CD8-positive, alpha-beta memory T cell (primary cell): ENCODE measurements around the gene BCL7B. TPM values are rescaled to one million over a fixed set of nuclear protein-coding genes. Genes with fewer than 3 reads are reported as not detected.

Experiments
- CTCF ChIA-PET: fragments of 350-600 bp; sonication (Branson Sonifier 250); formaldehyde crosslinking; loops from one replicate; lab custom pipeline; 2021; ENCODE audit warnings: antibody characterized with exemption; lab: Charles Lee
- POLR2A ChIA-PET: fragments of 350-600 bp; sonication (Branson Sonifier 250); formaldehyde crosslinking; loops from one replicate; lab custom pipeline; 2021; ENCODE audit warnings: antibody characterized with exemption; lab: Charles Lee
- DNase-seq, 5 donors: peaks; one replicate each; pipeline versions ENCODE4 v3.0.0 to v3.0.0-alpha.2; 2020 to 2022; ENCODE audit warnings: mixed read lengths in 1 of 5
- H3K27ac ChIP-seq: one replicate; pipeline ENCODE4 v1.7.0; 2013; ENCODE audit warnings: low read depth, mild to moderate bottlenecking, low read length, moderate library complexity
- H3K27me3 ChIP-seq: 2 replicates; pipeline ENCODE4 v1.7.0; 2013; ENCODE audit warnings: low read length, mild to moderate bottlenecking; ENCODE audit not compliant: insufficient read depth, poor library complexity, severe bottlenecking
- H3K36me3 ChIP-seq: 2 replicates; pipeline ENCODE4 v1.7.0; 2013; ENCODE audit warnings: mild to moderate bottlenecking, low read length, moderate library complexity; ENCODE audit not compliant: insufficient read depth
- H3K4me1 ChIP-seq: 2 replicates; pipeline ENCODE4 v1.7.0; 2013; ENCODE audit warnings: mild to moderate bottlenecking, low read length, moderate library complexity; ENCODE audit not compliant: insufficient read depth
- H3K4me3 ChIP-seq: 2 replicates; pipeline ENCODE4 v1.7.0; 2013; ENCODE audit warnings: mild to moderate bottlenecking, low read length
- H3K9me3 ChIP-seq: 2 replicates; pipeline ENCODE4 v1.7.0; 2013; ENCODE audit warnings: mild to moderate bottlenecking, low read length
- H3K27ac Mint-ChIP-seq, 8 donors: one replicate each; pipeline ENCODE4 v1.8.0; 2020 to 2021; ENCODE audit warnings: mixed read lengths in 8 of 8, mild to moderate bottlenecking in 6 of 8, inconsistent platforms in 3 of 8, moderate library complexity in 3 of 8
- H3K27me3 Mint-ChIP-seq, 2 donors: one replicate each; pipeline ENCODE4 v1.8.0; 2020 to 2021; ENCODE audit warnings: mixed read lengths in 2 of 2, mild to moderate bottlenecking in 1 of 2, moderate library complexity in 1 of 2
- H3K36me3 Mint-ChIP-seq, 3 donors: one replicate each; pipeline ENCODE4 v1.8.0; 2020 to 2021; ENCODE audit warnings: mixed read lengths in 3 of 3, inconsistent platforms in 1 of 3, mild to moderate bottlenecking in 1 of 3
- H3K4me1 Mint-ChIP-seq, 3 donors: one replicate each; pipeline ENCODE4 v1.8.0; 2020 to 2021; ENCODE audit warnings: mixed read lengths in 3 of 3, inconsistent platforms in 1 of 3, mild to moderate bottlenecking in 1 of 3
- H3K4me3 Mint-ChIP-seq, 7 donors: one replicate each; pipeline ENCODE4 v1.8.0; 2020 to 2021; ENCODE audit warnings: mixed read lengths in 7 of 7, mild to moderate bottlenecking in 6 of 7, moderate library complexity in 4 of 7, inconsistent platforms in 2 of 7
- H3K9me3 Mint-ChIP-seq, 5 donors: one replicate each; pipeline ENCODE4 v1.8.0; 2020 to 2022; ENCODE audit warnings: mixed read lengths in 5 of 5, mild to moderate bottlenecking in 3 of 5, moderate library complexity in 2 of 5, inconsistent platforms in 1 of 5
- polyA plus RNA-seq: library from polyadenylated mRNA; unstranded; fragments of 300-500 nt; fragmentation: Illumina TruSeq; gene quantifications from one replicate; pipeline ENCODE4 v1.2.3, GENCODE V29; 2021
- total RNA-seq, 2 experiments: library from RNA; stranded (reverse); gene quantifications; one replicate each; pipeline ENCODE4 v1.2.3, GENCODE V29; 2021

The BCL7B gene
- total and polyA plus RNA-seq, 3 experiments from 2014 or later = 68.9 to 101 (median 72.6) TPM

GRCh38 chr7:73519867-73520672, 37.4 kb downstream of the BCL7B start:
- H3K27ac Mint-ChIP-seq = peak overlapping the region; percentile 92 to 98 (median 95)

GRCh38 chr7:73518470-73518869, 39.0 kb downstream of the BCL7B start:
- H3K27ac Mint-ChIP-seq = peak overlapping the region in 7 of 8 donors; percentile 51 to 97 (median 92)
- H3K27me3 Mint-ChIP-seq = peaks cover 0 to 2% of the 10 kb centered on the region in 2 donors
- ChIA-PET CTCF (interaction anchor here (0.7 to 1.9 kb wide), 2 partner anchors 61 to 67 kb away, joined by 3 to 6 read pairs; no protein-coding TSS in a partner anchor), POLR2A (interaction anchor here (0.6 kb wide), 1 partner anchor 60 kb away, joined by 8 read pairs; the partner anchor contains the start of gene TBL2)
- Histone ChIP-seq H3K9me3 (no peaks in the 10 kb centered on the region), H3K4me1 (peaks cover 34% of the 10 kb centered on the region), H3K27me3 (no peaks in the 10 kb centered on the region), H3K36me3 (peaks cover 3% of the 10 kb centered on the region), H3K4me3 (no peak overlapping the region), H3K27ac (no peak overlapping the region)
- H3K9me3 Mint-ChIP-seq = no peaks in the 10 kb centered on the region
- DNase-seq = no peak
- H3K4me3 Mint-ChIP-seq = peak overlapping the region in 6 of 7 donors; percentile 86 to 99 (median 94)
- H3K4me1 Mint-ChIP-seq = peaks cover 54 to 66% (median 60%) of the 10 kb centered on the region in 3 donors
- H3K36me3 Mint-ChIP-seq = peaks cover 3 to 65% (median 8%) of the 10 kb centered on the region in 3 donors

More at GRCh38 chr7:73519867-73520672, 37.4 kb downstream of the BCL7B start:
- no peaks in the 10 kb centered on the region for H3K27me3 ChIP-seq
- no peaks in the 10 kb centered on the region for H3K9me3 ChIP-seq
- peaks cover 39% of the 10 kb centered on the region for H3K4me1 ChIP-seq
- Mint-ChIP-seq H3K4me1 (peaks cover 56 to 63% (median 59%) of the 10 kb centered on the region in 3 donors), H3K27me3 (peaks cover 0 to 2% of the 10 kb centered on the region in 2 donors), H3K36me3 (peaks cover 0 to 50% (median 5%) of the 10 kb centered on the region in 3 donors), H3K4me3 (peak overlapping the region; percentile 86 to 99 (median 93)), H3K9me3 (no peaks in the 10 kb centered on the region)
- DNase-seq = peak in 2 of 5 donors; percentile 8
- peak overlapping the region; percentile 42 for H3K4me3 ChIP-seq
- peaks cover 3% of the 10 kb centered on the region for H3K36me3 ChIP-seq
- peak overlapping the region; percentile 87 for H3K27ac ChIP-seq
- CTCF ChIA-PET = interaction anchor here (4.2 kb wide), 1 partner anchor 38 kb away, joined by 29 read pairs; the partner anchor contains the start of gene BCL7B
- POLR2A ChIA-PET = interaction anchor here (3.2 to 4.0 kb wide), 2 partner anchors 36 to 59 kb away, joined by 33 to 62 read pairs; partner anchors contain the start of genes BCL7B and TBL2

GRCh38 chr7:73517241-73517995, 40.1 kb downstream of the BCL7B start:
- Mint-ChIP-seq H3K27me3 (no peaks in the 10 kb centered on the region), H3K36me3 (peaks cover 3 to 70% (median 10%) of the 10 kb centered on the region in 3 donors), H3K4me3 (peak overlapping the region in 3 of 7 donors; percentile 0 to 16 (median 15)), H3K4me1 (peaks cover 55 to 71% (median 65%) of the 10 kb centered on the region in 3 donors), H3K27ac (peak overlapping the region in 6 of 8 donors; percentile 4 to 77 (median 36)), H3K9me3 (no peaks in the 10 kb centered on the region)
- H3K27ac ChIP-seq = no peak overlapping the region
- no peaks in the 10 kb centered on the region for H3K27me3 ChIP-seq
- POLR2A ChIA-PET = no interaction called here
- H3K9me3 ChIP-seq = no peaks in the 10 kb centered on the region
- peaks cover 37% of the 10 kb centered on the region for H3K4me1 ChIP-seq
- no peak overlapping the region for H3K4me3 ChIP-seq
- DNase-seq = no peak
- H3K36me3 ChIP-seq = peaks cover 3% of the 10 kb centered on the region
- CTCF ChIA-PET = interaction anchor here (1.9 kb wide), 1 partner anchor 66 kb away, joined by 6 read pairs; no protein-coding TSS in a partner anchor

DNA sequence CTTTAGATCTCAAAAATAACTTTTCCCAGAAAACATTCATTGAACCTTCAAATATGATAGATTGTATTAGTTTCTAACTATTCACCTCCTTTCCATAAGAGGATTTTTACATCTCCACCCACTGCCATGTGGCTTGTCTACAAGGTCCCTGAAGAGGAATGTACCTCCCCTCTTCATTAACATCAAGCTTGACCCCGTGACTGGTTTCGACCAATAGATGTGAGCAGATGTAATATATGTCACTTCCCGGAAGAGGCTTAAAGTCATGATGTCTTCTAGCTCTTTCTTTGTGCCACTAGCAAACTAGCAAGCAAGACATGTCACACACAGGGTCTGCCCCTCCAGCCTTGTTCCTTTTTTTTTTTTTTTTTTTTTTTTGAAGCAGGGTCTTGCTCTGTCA, 42.3 kb downstream of the BCL7B start:
- Mint-ChIP-seq H3K36me3 (peaks cover 3 to 70% (median 8%) of the 10 kb centered on the region in 3 donors), H3K9me3 (no peaks in the 10 kb centered on the region), H3K4me1 (peaks cover 48 to 70% (median 56%) of the 10 kb centered on the region in 3 donors), H3K4me3 (no peak overlapping the region), H3K27me3 (no peaks in the 10 kb centered on the region), H3K27ac (peak overlapping the region in 5 of 8 donors; percentile 11 to 68 (median 56))
- peaks cover 3% of the 10 kb centered on the region for H3K36me3 ChIP-seq
- no peaks in the 10 kb centered on the region for H3K27me3 ChIP-seq
- peaks cover 30% of the 10 kb centered on the region for H3K4me1 ChIP-seq
- ChIA-PET POLR2A (no interaction called here), CTCF (interaction anchor here (1.2 kb wide), 1 partner anchor 38 kb away, joined by 3 read pairs; no protein-coding TSS in a partner anchor)
- DNase-seq = no peak
- H3K9me3 ChIP-seq = no peaks in the 10 kb centered on the region
- no peak overlapping the region for H3K4me3 ChIP-seq
- H3K27ac ChIP-seq = no peak overlapping the region

- Histone ChIP-seq H3K4me3 (no peak overlapping the region), H3K27me3 (no peaks in the 10 kb centered on the region), H3K4me1 (peaks cover 11% of the 10 kb centered on the region), H3K36me3 (peaks cover 16% of the 10 kb centered on the region), H3K27ac (no peak overlapping the region), H3K9me3 (no peaks in the 10 kb centered on the region)
- DNase-seq = no peak
- Mint-ChIP-seq H3K4me3 (no peak overlapping the region), H3K27me3 (no peaks in the 10 kb centered on the region), H3K4me1 (peaks cover 29 to 46% (median 32%) of the 10 kb centered on the region in 3 donors), H3K36me3 (peaks cover 6 to 77% (median 13%) of the 10 kb centered on the region in 3 donors), H3K9me3 (no peaks in the 10 kb centered on the region), H3K27ac (peak overlapping the region in 1 of 8 donors; percentile 84)
- POLR2A ChIA-PET = interaction anchor here (0.6 kb wide), 1 partner anchor 10 kb away, joined by 4 read pairs; the partner anchor contains the start of gene BAZ1B
- CTCF ChIA-PET = interaction anchor here (0.6 kb wide), 1 partner anchor 73 kb away, joined by 5 read pairs; no protein-coding TSS in a partner anchor
Observed at GRCh38 chr7:73512018-73512780, 45.3 kb downstream of the BCL7B start.

GRCh38 chr7:73509463-73509862, 48.0 kb downstream of the BCL7B start:
- H3K27ac ChIP-seq = no peak overlapping the region
- peaks cover 34% of the 10 kb centered on the region for H3K36me3 ChIP-seq
- peaks cover 11% of the 10 kb centered on the region for H3K4me1 ChIP-seq
- CTCF ChIA-PET = interaction anchor here (1.9 kb wide), 1 partner anchor 18 kb away, joined by 5 read pairs; no protein-coding TSS in a partner anchor
- no peaks in the 10 kb centered on the region for H3K27me3 Mint-ChIP-seq
- peaks cover 25 to 43% (median 37%) of the 10 kb centered on the region in 3 donors for H3K4me1 Mint-ChIP-seq
- H3K4me3 ChIP-seq = no peak overlapping the region
- H3K36me3 Mint-ChIP-seq = peaks cover 10 to 78% (median 13%) of the 10 kb centered on the region in 3 donors
- no peaks in the 10 kb centered on the region for H3K9me3 Mint-ChIP-seq
- H3K4me3 Mint-ChIP-seq = no peak overlapping the region
- no peak for DNase-seq
- POLR2A ChIA-PET = no interaction called here
- no peaks in the 10 kb centered on the region for H3K27me3 ChIP-seq
- H3K27ac Mint-ChIP-seq = peak overlapping the region in 1 of 8 donors; percentile 50
- H3K9me3 ChIP-seq = no peaks in the 10 kb centered on the region

- H3K4me3 ChIP-seq = no peak overlapping the region
- Mint-ChIP-seq H3K27me3 (no peaks in the 10 kb centered on the region), H3K4me3 (no peak overlapping the region), H3K4me1 (peaks cover 19 to 33% (median 25%) of the 10 kb centered on the region in 3 donors), H3K27ac (peak overlapping the region in 2 of 8 donors; percentile 8 to 64), H3K36me3 (peaks cover 10 to 80% (median 15%) of the 10 kb centered on the region in 3 donors), H3K9me3 (no peaks in the 10 kb centered on the region)
- DNase-seq = no peak
- CTCF ChIA-PET = no interaction called here
- no peak overlapping the region for H3K27ac ChIP-seq
- H3K27me3 ChIP-seq = no peaks in the 10 kb centered on the region
- POLR2A ChIA-PET = no interaction called here
- peaks cover 50% of the 10 kb centered on the region for H3K36me3 ChIP-seq
- H3K4me1 ChIP-seq = no peaks in the 10 kb centered on the region
- H3K9me3 ChIP-seq = no peaks in the 10 kb centered on the region
Observed at GRCh38 chr7:73507556-73507955, 49.9 kb downstream of the BCL7B start.
